ENCODE results near the gene SPEG.

- TF ChIP-seq CTCF (conservative IDR thresholded peaks at IDR 0.05; ENCODE audit: low read depth, low read length): no peak
- TF ChIP-seq EZH2 (IDR thresholded peaks at IDR 0.05; ENCODE audit: low read length, unreplicated experiment): no peak
Measured at GRCh38 chr2:219437690-219438206, 3.1 kb downstream of the SPEG start.

Data from PC-3 (cell line).